Hepatocyte (in vitro differentiated cells): ENCODE measurements around the gene MAP7. TPM values are rescaled to one million over a fixed set of nuclear protein-coding genes. Genes with fewer than 3 reads are reported as not detected.
"Not testable (repeated sequence)": the region's sequence is repeated elsewhere in the genome, so short reads cannot be mapped to it uniquely, and the experiment has no call there.

Source experiments
- DNase-seq: peaks from one replicate; pipeline ENCODE4 v3.0.0-alpha.2; 2016; ENCODE audit warnings: low spot score
- H2AFZ ChIP-seq: fragments of 200-600 bp; sonication (generic); 2 replicates; pipeline ENCODE4 v1.6.0; 2016; ENCODE audit warnings: antibody characterized with exemption, mild to moderate bottlenecking
- H3K27ac ChIP-seq: fragments of 200-600 bp; sonication (generic); 2 replicates; pipeline ENCODE4 v1.5.1; 2016; ENCODE audit warnings: mild to moderate bottlenecking
- H3K27me3 ChIP-seq: fragments of 200-600 bp; sonication (generic); 2 replicates; pipeline ENCODE4 v1.6.1; 2016
- H3K36me3 ChIP-seq: fragments of 200-600 bp; sonication (generic); replicated peaks from 2 replicates; pipeline ENCODE4 v1.5.1; 2016; ENCODE audit warnings: low read depth; ENCODE audit not compliant: insufficient read depth
- H3K4me1 ChIP-seq: fragments of 200-600 bp; sonication (generic); 2 replicates; pipeline ENCODE4 v1.5.1; 2016; ENCODE audit warnings: mild to moderate bottlenecking, moderate library complexity; ENCODE audit not compliant: insufficient read depth
- H3K4me2 ChIP-seq: fragments of 200-600 bp; sonication (generic); 2 replicates; pipeline ENCODE4 v1.6.0; 2016
- H3K4me3 ChIP-seq: fragments of 200-600 bp; sonication (generic); 2 replicates; pipeline ENCODE4 v1.5.1; 2016; ENCODE audit warnings: mild to moderate bottlenecking
- H3K79me2 ChIP-seq: fragments of 200-600 bp; sonication (generic); 2 replicates; pipeline ENCODE4 v1.6.0; 2017; ENCODE audit warnings: mild to moderate bottlenecking
- H3K9me2 ChIP-seq: fragments of 200-600 bp; sonication (generic); replicated peaks from 2 replicates; pipeline ENCODE4 v1.6.0; 2017; ENCODE audit warnings: mild to moderate bottlenecking; ENCODE audit not compliant: insufficient read depth
- H3K9me3 ChIP-seq: fragments of 200-600 bp; sonication (generic); 2 replicates; pipeline ENCODE4 v1.5.1; 2016; ENCODE audit warnings: low read depth, mild to moderate bottlenecking
- H4K20me1 ChIP-seq: fragments of 200-600 bp; sonication (generic); 2 replicates; pipeline ENCODE4 v1.6.0; 2016; ENCODE audit warnings: mild to moderate bottlenecking; ENCODE audit not compliant: insufficient read depth, poor library complexity, severe bottlenecking
- EZH2 ChIP-seq: fragments of 200-600 bp; sonication (generic); IDR thresholded peaks from 2 replicates; pipeline ENCODE4 v1.6.1; 2016; ENCODE audit warnings: antibody characterized with exemption, mild to moderate bottlenecking, borderline replicate concordance
- EZH2phosphoT487 ChIP-seq: fragments of 200-600 bp; sonication (generic); IDR thresholded peaks from one replicate; pipeline ENCODE4 v1.6.1; 2018; ENCODE audit warnings: antibody characterized with exemption, mild to moderate bottlenecking, low read depth, moderate library complexity; ENCODE audit not compliant: unreplicated experiment, severe bottlenecking
- WGBS: methylation state at CpG from one replicate; pipeline ENCODE4 v1.1.6; 2016; ENCODE audit warnings: low lambda C conversion rate; ENCODE audit errors: missing lambda C conversion rate; 5-methylcytosine and 5-hydroxymethylcytosine counted together
- polyA plus RNA-seq: library from polyadenylated mRNA; unstranded; fragments of >200 nt; fragmentation: Nextera tagmentation; extraction: Ambion mirVana; gene quantifications from 2 replicates; pipeline ENCODE4 v1.2.1, GENCODE V29; 2016
- total RNA-seq: library from RNA; depleted of rRNA; stranded (reverse); fragments of >200 nt; gene quantifications from 2 replicates; pipeline ENCODE4 v1.2.3, GENCODE V29; 2014
- TF ChIP-seq, protein P1 (sequence below): fragments of 200-600 bp; sonication (generic); IDR thresholded peaks from 2 replicates; pipeline ENCODE4 v1.5.1; 2016; ENCODE audit warnings: antibody characterized with exemption, mild to moderate bottlenecking; ENCODE audit not compliant: poor library complexity

The MAP7 gene
- total and polyA plus RNA-seq, 2 experiments from 2014 or later: 13.4 to 22.9 TPM

GRCh38 chr6:136491251-136491650 is 59.0 kb downstream of the MAP7 start:
- H4K20me1 ChIP-seq: no peaks in the 10 kb centered on the region
- no peak overlapping the region for H3K4me3 ChIP-seq
- H2AFZ ChIP-seq: no peak overlapping the region
- no peak overlapping the region for H3K27ac ChIP-seq
- TF ChIP-seq, protein P1, sequence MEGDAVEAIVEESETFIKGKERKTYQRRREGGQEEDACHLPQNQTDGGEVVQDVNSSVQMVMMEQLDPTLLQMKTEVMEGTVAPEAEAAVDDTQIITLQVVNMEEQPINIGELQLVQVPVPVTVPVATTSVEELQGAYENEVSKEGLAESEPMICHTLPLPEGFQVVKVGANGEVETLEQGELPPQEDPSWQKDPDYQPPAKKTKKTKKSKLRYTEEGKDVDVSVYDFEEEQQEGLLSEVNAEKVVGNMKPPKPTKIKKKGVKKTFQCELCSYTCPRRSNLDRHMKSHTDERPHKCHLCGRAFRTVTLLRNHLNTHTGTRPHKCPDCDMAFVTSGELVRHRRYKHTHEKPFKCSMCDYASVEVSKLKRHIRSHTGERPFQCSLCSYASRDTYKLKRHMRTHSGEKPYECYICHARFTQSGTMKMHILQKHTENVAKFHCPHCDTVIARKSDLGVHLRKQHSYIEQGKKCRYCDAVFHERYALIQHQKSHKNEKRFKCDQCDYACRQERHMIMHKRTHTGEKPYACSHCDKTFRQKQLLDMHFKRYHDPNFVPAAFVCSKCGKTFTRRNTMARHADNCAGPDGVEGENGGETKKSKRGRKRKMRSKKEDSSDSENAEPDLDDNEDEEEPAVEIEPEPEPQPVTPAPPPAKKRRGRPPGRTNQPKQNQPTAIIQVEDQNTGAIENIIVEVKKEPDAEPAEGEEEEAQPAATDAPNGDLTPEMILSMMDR: no peak
- no peak for TF ChIP-seq EZH2phosphoT487
- no peak for TF ChIP-seq EZH2
- H3K4me1 ChIP-seq: no peaks in the 10 kb centered on the region
- peaks cover 45% of the 10 kb centered on the region for H3K79me2 ChIP-seq
- H3K27me3 ChIP-seq: no peaks in the 10 kb centered on the region
- 88% methylated on average over 2 of the region's 2 CpGs for WGBS
- H3K4me2 ChIP-seq: no peak overlapping the region
- no peaks in the 10 kb centered on the region for H3K36me3 ChIP-seq
- DNase-seq: no peak
- no peaks in the 10 kb centered on the region for H3K9me2 ChIP-seq
- H3K9me3 ChIP-seq: no peaks in the 10 kb centered on the region

DNA sequence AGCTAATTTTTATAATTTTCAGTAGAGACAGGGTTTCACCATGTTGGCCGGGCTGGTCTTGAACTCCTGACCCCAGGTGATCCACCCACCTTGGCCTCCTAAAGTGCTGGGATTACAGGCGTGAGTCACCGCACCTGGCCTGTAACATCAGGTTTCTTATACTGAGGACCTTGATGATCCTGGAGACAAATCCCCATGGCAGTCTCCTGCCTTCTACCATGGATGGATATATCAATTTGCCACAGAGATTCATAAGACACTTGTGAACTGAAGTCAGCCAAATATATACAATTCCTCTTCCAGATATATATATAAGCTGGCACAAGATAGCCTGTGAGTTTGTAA is 60.6 kb downstream of the MAP7 start:
- H3K27me3 ChIP-seq, H3K4me2 ChIP-seq, H3K36me3 ChIP-seq, H2AFZ ChIP-seq, H3K27ac ChIP-seq, H3K4me3 ChIP-seq, H3K9me2 ChIP-seq, DNase-seq, H4K20me1 ChIP-seq, H3K4me1 ChIP-seq, H3K9me3 ChIP-seq: not testable (repeated sequence)
- 93% methylated on average over 3 of the region's 3 CpGs for WGBS
- peaks cover 45% of the 10 kb centered on the region for H3K79me2 ChIP-seq

GRCh38 chr6:136487759-136488425 is 62.3 kb downstream of the MAP7 start:
- Histone ChIP-seq H3K4me1 (no peaks in the 10 kb centered on the region), H4K20me1 (no peaks in the 10 kb centered on the region), H3K9me2 (no peaks in the 10 kb centered on the region), H3K27me3 (no peaks in the 10 kb centered on the region), H3K27ac (no peak overlapping the region), H3K4me3 (no peak overlapping the region), H3K9me3 (no peaks in the 10 kb centered on the region), H3K36me3 (no peaks in the 10 kb centered on the region), H2AFZ (no peak overlapping the region), H3K4me2 (no peak overlapping the region), H3K79me2 (peaks cover 39% of the 10 kb centered on the region)
- 92% methylated on average over 7 of the region's 7 CpGs for WGBS
- DNase-seq: no peak
- TF ChIP-seq, protein P1: no peak
- TF ChIP-seq EZH2phosphoT487: no peak
- no peak for TF ChIP-seq EZH2

DNA sequence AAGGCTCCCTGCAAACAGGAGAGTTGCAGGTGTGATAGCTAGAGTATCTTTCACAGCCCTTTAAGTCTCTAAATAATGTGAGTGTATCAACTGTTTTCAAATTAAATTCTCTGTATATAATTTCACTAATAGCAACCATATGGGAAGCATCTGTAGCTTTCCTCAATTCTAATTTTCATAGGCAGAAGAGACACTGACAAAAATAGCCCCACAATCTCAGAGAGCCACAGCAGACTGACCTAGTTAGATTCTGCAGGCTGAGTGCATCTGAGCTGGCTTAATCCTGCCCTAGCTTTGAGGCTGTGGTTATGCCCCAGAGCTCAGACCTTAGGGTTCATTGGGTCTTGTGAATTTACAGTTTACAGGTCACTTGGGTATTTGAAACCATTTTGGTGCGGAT is 63.9 kb downstream of the MAP7 start:
- Histone ChIP-seq H4K20me1 (no peaks in the 10 kb centered on the region), H3K9me2 (no peaks in the 10 kb centered on the region), H3K27ac (no peak overlapping the region), H3K4me2 (no peak overlapping the region), H3K4me3 (no peak overlapping the region), H2AFZ (no peak overlapping the region), H3K9me3 (no peaks in the 10 kb centered on the region), H3K27me3 (no peaks in the 10 kb centered on the region), H3K4me1 (no peaks in the 10 kb centered on the region), H3K79me2 (peaks cover 32% of the 10 kb centered on the region), H3K36me3 (no peaks in the 10 kb centered on the region)
- 86% methylated on average over 1 of the region's 1 CpG for WGBS
- TF ChIP-seq EZH2 (no peak), EZH2phosphoT487 (no peak)
- TF ChIP-seq, protein P1: no peak
- DNase-seq: no peak
